Activated CD4-positive, alpha-beta T cell treated with anti-CD3 and anti-CD28 coated beads for 36 hours (primary cell): Measurements from ENCODE around the gene CEP131. TPM values are rescaled to one million over a fixed set of nuclear protein-coding genes. Genes with fewer than 3 reads are reported as not detected.

Experiments
- ATAC-seq: fragments of 200-7000 bp; cut with Tn5 transposase; one replicate; pipeline ENCODE4 v1.10.0; 2021; ENCODE audit warnings: mild to moderate bottlenecking, moderate library complexity
- CTCF ChIA-PET: fragments of 350-600 bp; sonication (Branson Sonifier 250); formaldehyde crosslinking; loops from one replicate; lab custom pipeline; 2021; ENCODE audit warnings: antibody characterized with exemption; lab: Charles Lee
- POLR2A ChIA-PET: fragments of 350-600 bp; sonication (Branson Sonifier 250); formaldehyde crosslinking; loops from one replicate; lab custom pipeline; 2021; ENCODE audit warnings: antibody characterized with exemption, inconsistent platforms; lab: Charles Lee
- DNase-seq: peaks from one replicate; pipeline ENCODE4 v3.0.0-alpha.2; 2020
- H3K27ac Mint-ChIP-seq: one replicate; pipeline ENCODE4 v1.8.0; 2021; ENCODE audit warnings: mixed read lengths
- H3K27me3 Mint-ChIP-seq: one replicate; pipeline ENCODE4 v1.8.0; 2021; ENCODE audit warnings: mixed read lengths
- H3K36me3 Mint-ChIP-seq: one replicate; pipeline ENCODE4 v1.8.0; 2021; ENCODE audit warnings: low read depth, mixed read lengths
- H3K4me1 Mint-ChIP-seq: one replicate; pipeline ENCODE4 v1.8.0; 2021; ENCODE audit warnings: mixed read lengths
- H3K4me3 Mint-ChIP-seq: one replicate; pipeline ENCODE4 v1.8.0; 2021; ENCODE audit warnings: mild to moderate bottlenecking, moderate library complexity, mixed read lengths
- H3K9me3 Mint-ChIP-seq: one replicate; pipeline ENCODE4 v1.8.0; 2021; ENCODE audit warnings: low read depth, mixed read lengths
- intact Hi-C, 2 experiments: fragments of 100-400 bp; cut with DNase I in 1 of 2; cut with micrococcal nuclease in 1 of 2; formaldehyde crosslinking; loops; one replicate each; pipeline versions ENCODE4 v1.14.2 to v1.15.1; 2022 to 2024; cut with DNase I, micrococcal nuclease
- total RNA-seq, 2 experiments: library from RNA; stranded (reverse); gene quantifications; one replicate each; pipeline ENCODE4 v1.2.3, GENCODE V29; 2021

CEP131 gene
- total RNA-seq, 2 experiments from 2014 or later: 7.6 to 9.5 TPM

GRCh38 chr17:81180836-81181810 is 41.6 kb downstream of the CEP131 start:
- DNase-seq (no peak), ATAC-seq (no peak)
- H3K27ac Mint-ChIP-seq: no peak overlapping the region
- no peak overlapping the region for H3K4me3 Mint-ChIP-seq
- intact Hi-C loops: no loop called here
- ChIA-PET CTCF (interaction anchor here (0.5 to 0.7 kb wide), 2 partner anchors 22 to 640 kb away, joined by 3 to 4 read pairs; no protein-coding TSS in a partner anchor), POLR2A (no interaction called here)
- no peaks in the 10 kb centered on the region for H3K36me3 Mint-ChIP-seq
- H3K4me1 Mint-ChIP-seq: no peaks in the 10 kb centered on the region
- H3K27me3 Mint-ChIP-seq: no peaks in the 10 kb centered on the region
- H3K9me3 Mint-ChIP-seq: no peaks in the 10 kb centered on the region

GRCh38 chr17:81179861-81180260 is 42.9 kb downstream of the CEP131 start:
- H3K27me3 Mint-ChIP-seq: no peaks in the 10 kb centered on the region
- no peak overlapping the region for H3K4me3 Mint-ChIP-seq
- DNase-seq (no peak), ATAC-seq (no peak)
- no peak overlapping the region for H3K27ac Mint-ChIP-seq
- H3K4me1 Mint-ChIP-seq: no peaks in the 10 kb centered on the region
- no peaks in the 10 kb centered on the region for H3K36me3 Mint-ChIP-seq
- CTCF ChIA-PET: interaction anchor here (0.7 kb wide), 1 partner anchor 462 kb away, joined by 3 read pairs; no protein-coding TSS in a partner anchor
- no peaks in the 10 kb centered on the region for H3K9me3 Mint-ChIP-seq
- POLR2A ChIA-PET: no interaction called here
- intact Hi-C loops: no loop called here

GRCh38 chr17:81179220-81179619 is 43.5 kb downstream of the CEP131 start:
- no peaks in the 10 kb centered on the region for H3K9me3 Mint-ChIP-seq
- no peak overlapping the region for H3K27ac Mint-ChIP-seq
- CTCF ChIA-PET: interaction anchor here (0.7 kb wide), 1 partner anchor 461 kb away, joined by 3 read pairs; no protein-coding TSS in a partner anchor

GRCh38 chr17:81178136-81179091 is 44.4 kb downstream of the CEP131 start:
- intact Hi-C loops: no loop called here
- Mint-ChIP-seq H3K27me3 (no peaks in the 10 kb centered on the region), H3K27ac (no peak overlapping the region), H3K4me1 (no peaks in the 10 kb centered on the region), H3K36me3 (no peaks in the 10 kb centered on the region), H3K9me3 (no peaks in the 10 kb centered on the region), H3K4me3 (no peak overlapping the region)
- ChIA-PET CTCF (no interaction called here), POLR2A (no interaction called here)
- ATAC-seq: no peak
- DNase-seq: no peak

More at GRCh38 chr17:81179220-81179619, 43.5 kb downstream of the CEP131 start:
- Mint-ChIP-seq H3K4me3 (no peak overlapping the region), H3K27me3 (no peaks in the 10 kb centered on the region), H3K36me3 (no peaks in the 10 kb centered on the region), H3K4me1 (no peaks in the 10 kb centered on the region)
- ATAC-seq: no peak
- intact Hi-C loops: no loop called here
- POLR2A ChIA-PET: no interaction called here
- no peak for DNase-seq

GRCh38 chr17:81176666-81177065 is 46.1 kb downstream of the CEP131 start:
- Mint-ChIP-seq H3K27me3 (no peaks in the 10 kb centered on the region), H3K4me3 (no peak overlapping the region), H3K27ac (no peak overlapping the region), H3K4me1 (no peaks in the 10 kb centered on the region), H3K36me3 (no peaks in the 10 kb centered on the region), H3K9me3 (no peaks in the 10 kb centered on the region)
- DNase-seq: no peak
- POLR2A ChIA-PET: no interaction called here
- intact Hi-C loops: no loop called here
- no peak for ATAC-seq
- CTCF ChIA-PET: no interaction called here

GRCh38 chr17:81173762-81174155 is 49.0 kb downstream of the CEP131 start:
- ChIA-PET CTCF (no interaction called here), POLR2A (no interaction called here)
- no peaks in the 10 kb centered on the region for H3K9me3 Mint-ChIP-seq
- H3K27me3 Mint-ChIP-seq: no peaks in the 10 kb centered on the region
- intact Hi-C loops: no loop called here
- H3K4me3 Mint-ChIP-seq: no peak overlapping the region
- DNase-seq (no peak), ATAC-seq (no peak)
- H3K36me3 Mint-ChIP-seq: no peaks in the 10 kb centered on the region
- no peaks in the 10 kb centered on the region for H3K4me1 Mint-ChIP-seq
- no peak overlapping the region for H3K27ac Mint-ChIP-seq

- intact Hi-C loops: no loop called here
- no peaks in the 10 kb centered on the region for H3K4me1 Mint-ChIP-seq
- H3K9me3 Mint-ChIP-seq: no peaks in the 10 kb centered on the region
- no peak for DNase-seq
- ATAC-seq: no peak
- H3K36me3 Mint-ChIP-seq: no peaks in the 10 kb centered on the region
- no peak overlapping the region for H3K4me3 Mint-ChIP-seq
- H3K27me3 Mint-ChIP-seq: no peaks in the 10 kb centered on the region
- ChIA-PET CTCF (no interaction called here), POLR2A (no interaction called here)
- H3K27ac Mint-ChIP-seq: no peak overlapping the region
These were observed 49.6 kb downstream of the CEP131 start for GRCh38 chr17:81173052-81173761.

- CTCF ChIA-PET: no interaction called here
- DNase-seq: no peak
- Mint-ChIP-seq H3K27me3 (peaks cover 3% of the 10 kb centered on the region), H3K9me3 (no peaks in the 10 kb centered on the region), H3K27ac (no peak overlapping the region), H3K4me1 (no peaks in the 10 kb centered on the region), H3K4me3 (no peak overlapping the region), H3K36me3 (no peaks in the 10 kb centered on the region)
- POLR2A ChIA-PET: interaction anchor here (0.7 kb wide), 2 partner anchors 154 to 318 kb away, joined by 3 read pairs; no protein-coding TSS in a partner anchor
- ATAC-seq: no peak
- intact Hi-C loops: no loop called here
These were observed 50.8 kb downstream of the CEP131 start for GRCh38 chr17:81171941-81172340.

GRCh38 chr17:81170727-81171494 is 51.9 kb downstream of the CEP131 start:
- Mint-ChIP-seq H3K9me3 (no peaks in the 10 kb centered on the region), H3K4me1 (no peaks in the 10 kb centered on the region), H3K36me3 (no peaks in the 10 kb centered on the region), H3K27ac (no peak overlapping the region), H3K27me3 (peaks cover 3% of the 10 kb centered on the region), H3K4me3 (no peak overlapping the region)
- CTCF ChIA-PET: no interaction called here
- POLR2A ChIA-PET: interaction anchor here (0.7 kb wide), 1 partner anchor 153 kb away, joined by 3 read pairs; no protein-coding TSS in a partner anchor
- DNase-seq (no peak), ATAC-seq (no peak)
- intact Hi-C loops: no loop called here

- DNase-seq (no peak), ATAC-seq (no peak)
- H3K9me3 Mint-ChIP-seq: no peaks in the 10 kb centered on the region
These were observed 52.9 kb downstream of the CEP131 start for GRCh38 chr17:81169870-81170309.

More at GRCh38 chr17:81169870-81170309, 52.9 kb downstream of the CEP131 start:
- Mint-ChIP-seq H3K27me3 (peaks cover 3% of the 10 kb centered on the region), H3K4me1 (no peaks in the 10 kb centered on the region), H3K27ac (no peak overlapping the region), H3K36me3 (no peaks in the 10 kb centered on the region), H3K4me3 (no peak overlapping the region)
- CTCF ChIA-PET: no interaction called here
- intact Hi-C loops: no loop called here
- POLR2A ChIA-PET: no interaction called here
